ENCODE measurements around the gene IGSF3.

IGSF3 gene

GRCh38 chr1:116679091-116679827, 11.7 kb upstream of the IGSF3 start:
- no peak overlapping the region for H3K27ac ChIP-seq
- no peak for TF ChIP-seq CTCF (conservative IDR thresholded peaks at IDR 0.05)

- H3K27ac ChIP-seq = no peak overlapping the region
- TF ChIP-seq CTCF (conservative IDR thresholded peaks at IDR 0.05) = no peak
Observed at GRCh38 chr1:116678732-116679090, 11.2 kb upstream of the IGSF3 start.

GRCh38 chr1:116677474-116678062, 10.0 kb upstream of the IGSF3 start:
- H3K27ac ChIP-seq = no peak overlapping the region
- TF ChIP-seq CTCF (conservative IDR thresholded peaks at IDR 0.05) = no peak

- no peak for TF ChIP-seq CTCF (conservative IDR thresholded peaks at IDR 0.05)
- no peak overlapping the region for H3K27ac ChIP-seq
Observed at GRCh38 chr1:116676291-116676690, 8.8 kb upstream of the IGSF3 start.

- peak overlapping the region; percentile 19; the same call in 1 of the 2 replicates for H3K27ac ChIP-seq
- TF ChIP-seq CTCF (conservative IDR thresholded peaks at IDR 0.05) = no peak
Observed at GRCh38 chr1:116674751-116675150, 7.2 kb upstream of the IGSF3 start.

GRCh38 chr1:116674011-116674531, 6.5 kb upstream of the IGSF3 start:
- peak overlapping the region; percentile 19; the same call in 1 of the 2 replicates for H3K27ac ChIP-seq

More at GRCh38 chr1:116674011-116674531, 6.5 kb upstream of the IGSF3 start:
- TF ChIP-seq CTCF (conservative IDR thresholded peaks at IDR 0.05) = no peak
